Measurements from ENCODE around the gene RNF34. TPM values are rescaled to one million over a fixed set of nuclear protein-coding genes. Genes with fewer than 3 reads are reported as not detected.
"Not testable (repeated sequence)": the region's sequence is repeated elsewhere in the genome, so short reads cannot be mapped to it uniquely, and the experiment has no call there.

The RNF34 gene
- total and polyA plus RNA-seq, 2 donors (not counting 3 experiments of a cell fraction or from before 2014, with no cell fraction given) = 37.6 to 51.1 TPM

DNA sequence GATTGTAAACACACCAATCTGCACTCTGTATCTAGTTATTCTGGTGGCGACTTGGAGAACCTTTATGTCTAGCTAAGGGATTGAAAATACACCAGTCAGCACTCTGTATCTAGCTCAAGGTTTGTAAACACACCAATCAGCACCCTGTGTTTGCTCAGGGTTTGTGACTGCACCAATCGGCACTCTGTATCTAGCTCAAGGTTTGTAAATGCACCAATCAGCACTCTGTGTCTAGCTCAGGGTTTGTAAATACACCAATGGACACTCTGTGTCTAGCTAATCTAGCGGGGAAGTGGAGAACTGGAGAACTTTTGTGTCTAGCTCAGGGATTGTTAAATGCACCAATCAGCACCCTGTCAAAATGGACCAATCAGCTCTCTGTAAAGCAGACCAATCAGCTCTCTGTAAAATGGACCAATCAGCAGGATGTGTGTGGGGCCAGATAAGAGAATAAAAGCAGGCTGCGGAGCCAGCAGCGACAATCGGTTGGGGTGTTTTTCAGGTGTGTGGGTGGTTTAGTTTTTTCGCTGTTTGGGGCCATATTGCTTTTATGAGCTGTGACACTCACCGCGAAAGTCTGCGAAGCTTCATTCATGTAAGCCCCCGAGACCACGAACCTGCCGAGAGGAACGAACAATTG is 24.9 kb upstream of the RNF34 start:
- H3K9me3 ChIP-seq (replicated peaks; ENCODE audit: control insufficient read depth, insufficient read depth, low read length); BruUV-seq (replicated peaks); dilution Hi-C loops (cut with MboI; ENCODE audit: extremely low pct_ligation_motif_present, low sequenced_read_pairs); H3K9ac ChIP-seq (replicated peaks; ENCODE audit: extremely low read depth, insufficient read depth, low read length); H3K4me1 ChIP-seq (ENCODE audit: control insufficient read depth, extremely low read depth, insufficient read depth, low read length); H3K4me2 ChIP-seq (ENCODE audit: insufficient read depth, low read length); H3K4me3 ChIP-seq (replicated peaks in 1 of 3; ENCODE audit: insufficient read depth in 1 of 3, low read depth in 1 of 3, low read length in 3 of 3); H3K27ac ChIP-seq (ENCODE audit: insufficient read depth, low read depth, low read length); H3K79me2 ChIP-seq (ENCODE audit: control insufficient read depth, insufficient read depth, low read length); H3K36me3 ChIP-seq (ENCODE audit: control insufficient read depth in 2 of 2, extremely low read depth in 1 of 2, insufficient read depth in 2 of 2, low read length in 2 of 2); H4K20me1 ChIP-seq (replicated peaks; ENCODE audit: control insufficient read depth, extremely low read depth, insufficient read depth, low read length); H3K9me1 ChIP-seq (replicated peaks; ENCODE audit: control insufficient read depth, extremely low read depth, insufficient read depth, low read length); intact Hi-C loops (cut with micrococcal nuclease); FAIRE-seq; DNase-seq (ENCODE audit: low read depth, low spot score); H3K27me3 ChIP-seq (ENCODE audit: control insufficient read depth in 2 of 2, insufficient read depth in 2 of 2, low read length in 2 of 2); H2AFZ ChIP-seq (ENCODE audit: low read depth, low read length): not testable (repeated sequence)
- CTCF ChIA-PET = interaction anchor here (1.2 kb wide), 1 partner anchor 40 kb away, joined by 4 read pairs; no protein-coding TSS in a partner anchor
- POLR2A ChIA-PET = interaction anchor here (0.8 kb wide), 1 partner anchor 9 kb away, joined by 3 read pairs; no protein-coding TSS in a partner anchor

DNA sequence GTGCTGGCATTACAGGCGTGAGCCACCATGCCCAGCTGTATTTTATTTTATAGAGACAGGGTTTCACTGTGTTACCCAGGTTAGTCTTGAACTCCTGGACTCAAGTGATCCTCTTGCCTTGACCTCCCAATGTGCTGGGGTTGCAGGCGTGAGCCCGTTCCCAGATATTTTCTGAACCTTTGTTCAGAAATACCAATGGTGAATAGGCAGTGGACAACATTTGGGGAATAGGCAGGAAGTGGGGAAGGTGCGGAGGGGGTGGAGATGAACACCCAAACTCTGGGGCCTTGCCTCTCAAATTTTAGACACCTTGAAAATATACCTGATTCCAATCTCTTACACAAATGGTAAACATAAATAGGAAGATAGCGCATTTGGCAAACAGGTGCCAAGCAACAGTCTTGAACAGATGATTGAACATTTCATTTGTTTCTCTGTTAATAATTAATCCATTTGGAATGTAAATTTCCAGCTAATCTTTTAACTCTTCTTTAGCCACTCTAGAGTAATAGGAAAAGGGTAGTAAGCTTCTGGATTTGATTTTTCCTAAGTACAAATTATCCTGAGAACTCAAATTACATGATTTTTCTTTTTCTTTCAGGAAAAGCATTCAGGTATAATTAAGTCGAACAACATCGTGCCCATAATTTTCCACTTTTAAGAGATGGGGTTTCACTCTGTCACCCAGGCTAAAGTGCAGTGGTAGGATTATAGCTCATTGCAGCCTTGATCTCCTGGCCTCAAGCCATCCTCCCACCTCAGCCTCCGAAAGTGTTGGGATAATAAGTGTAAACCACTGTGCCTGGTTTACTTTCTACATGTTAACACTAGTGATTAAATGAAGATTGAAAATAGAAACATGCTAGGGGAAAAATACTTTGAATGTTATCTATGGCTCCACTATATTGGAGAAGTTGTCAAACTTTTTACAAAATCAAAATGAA is 22.9 kb upstream of the RNF34 start:
- no peak for FAIRE-seq
- H3K4me1 ChIP-seq (ENCODE audit: control insufficient read depth, extremely low read depth, insufficient read depth, low read length) = no peaks in the 10 kb centered on the region
- no peaks in the 10 kb centered on the region for H3K36me3 ChIP-seq (ENCODE audit: control insufficient read depth in 2 of 2, extremely low read depth in 1 of 2, insufficient read depth in 2 of 2, low read length in 2 of 2)
- H3K9me1 ChIP-seq (replicated peaks; ENCODE audit: control insufficient read depth, extremely low read depth, insufficient read depth, low read length) = no peaks in the 10 kb centered on the region
- TF ChIP-seq JUN (IDR thresholded peaks at IDR 0.05; ENCODE audit: borderline replicate concordance, insufficient read depth, insufficient read length, low read depth) (no peak), POLR2A (IDR thresholded peaks at IDR 0.05; ENCODE audit: low read depth, low read length) (no peak), MYC (IDR thresholded peaks at IDR 0.05; ENCODE audit: low read depth, low read length) (no peak), FOS (IDR thresholded peaks at IDR 0.05; ENCODE audit: borderline replicate concordance, insufficient read depth, low read length) (no peak), POLR2AphosphoS5 (IDR thresholded peaks at IDR 0.05; ENCODE audit: insufficient read depth, low read depth, low read length) (no peak), EZH2 (IDR thresholded peaks at IDR 0.05; ENCODE audit: borderline replicate concordance, low read depth, low read length, severe bottlenecking) (no peak), GATA2 (IDR thresholded peaks at IDR 0.05; ENCODE audit: insufficient read depth, insufficient read length, low read depth, low read length) (no peak)
- TF ChIP-seq, protein P1, sequence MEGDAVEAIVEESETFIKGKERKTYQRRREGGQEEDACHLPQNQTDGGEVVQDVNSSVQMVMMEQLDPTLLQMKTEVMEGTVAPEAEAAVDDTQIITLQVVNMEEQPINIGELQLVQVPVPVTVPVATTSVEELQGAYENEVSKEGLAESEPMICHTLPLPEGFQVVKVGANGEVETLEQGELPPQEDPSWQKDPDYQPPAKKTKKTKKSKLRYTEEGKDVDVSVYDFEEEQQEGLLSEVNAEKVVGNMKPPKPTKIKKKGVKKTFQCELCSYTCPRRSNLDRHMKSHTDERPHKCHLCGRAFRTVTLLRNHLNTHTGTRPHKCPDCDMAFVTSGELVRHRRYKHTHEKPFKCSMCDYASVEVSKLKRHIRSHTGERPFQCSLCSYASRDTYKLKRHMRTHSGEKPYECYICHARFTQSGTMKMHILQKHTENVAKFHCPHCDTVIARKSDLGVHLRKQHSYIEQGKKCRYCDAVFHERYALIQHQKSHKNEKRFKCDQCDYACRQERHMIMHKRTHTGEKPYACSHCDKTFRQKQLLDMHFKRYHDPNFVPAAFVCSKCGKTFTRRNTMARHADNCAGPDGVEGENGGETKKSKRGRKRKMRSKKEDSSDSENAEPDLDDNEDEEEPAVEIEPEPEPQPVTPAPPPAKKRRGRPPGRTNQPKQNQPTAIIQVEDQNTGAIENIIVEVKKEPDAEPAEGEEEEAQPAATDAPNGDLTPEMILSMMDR (IDR thresholded peaks at IDR 0.05; ENCODE audit: extremely low read depth in 1 of 2, insufficient read depth in 1 of 2, low read depth in 1 of 2, low read length in 2 of 2) = no peak
- TF ChIP-seq, protein P2, sequence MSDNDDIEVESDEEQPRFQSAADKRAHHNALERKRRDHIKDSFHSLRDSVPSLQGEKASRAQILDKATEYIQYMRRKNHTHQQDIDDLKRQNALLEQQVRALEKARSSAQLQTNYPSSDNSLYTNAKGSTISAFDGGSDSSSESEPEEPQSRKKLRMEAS (IDR thresholded peaks at IDR 0.05; ENCODE audit: insufficient read depth, insufficient read length) = no peak
- no peak overlapping the region for H3K9ac ChIP-seq (replicated peaks; ENCODE audit: extremely low read depth, insufficient read depth, low read length)
- CTCF ChIA-PET = no interaction called here
- intact Hi-C loops (cut with micrococcal nuclease) (no loop called here), dilution Hi-C loops (cut with MboI; ENCODE audit: extremely low pct_ligation_motif_present, low sequenced_read_pairs) (no loop called here)
- H3K27me3 ChIP-seq (ENCODE audit: control insufficient read depth in 2 of 2, insufficient read depth in 2 of 2, low read length in 2 of 2) = no peaks in the 10 kb centered on the region
- H3K27ac ChIP-seq (ENCODE audit: insufficient read depth, low read depth, low read length) = no peak overlapping the region
- no peak overlapping the region for H2AFZ ChIP-seq (ENCODE audit: low read depth, low read length)
- POLR2A ChIA-PET = no interaction called here
- no peak overlapping the region for H3K4me3 ChIP-seq (replicated peaks in 1 of 3; ENCODE audit: insufficient read depth in 1 of 3, low read depth in 1 of 3, low read length in 3 of 3)
- H4K20me1 ChIP-seq (replicated peaks; ENCODE audit: control insufficient read depth, extremely low read depth, insufficient read depth, low read length) = no peaks in the 10 kb centered on the region
- H3K79me2 ChIP-seq (ENCODE audit: control insufficient read depth, insufficient read depth, low read length) = no peaks in the 10 kb centered on the region
- DNase-seq (ENCODE audit: low read depth, low spot score) = no peak
- no peaks in the 10 kb centered on the region for H3K9me3 ChIP-seq (replicated peaks; ENCODE audit: control insufficient read depth, insufficient read depth, low read length)
- H3K4me2 ChIP-seq (ENCODE audit: insufficient read depth, low read length) = no peak overlapping the region
- no TSS peak for BruUV-seq (replicated peaks)

All from endothelial cell of umbilical vein (primary cell).